HepG2 (cell line): ENCODE measurements around the gene STRBP. TPM values are rescaled to one million over a fixed set of nuclear protein-coding genes. Genes with fewer than 3 reads are reported as not detected.

Experiments
- CHCHD3 ChIP-seq: sonication (generic); formaldehyde crosslinking; IDR thresholded peaks from 2 replicates; pipeline ENCODE4 v1.8.0; 2022; ENCODE audit warnings: mild to moderate bottlenecking, missing genetic modification reagents, moderate library complexity
- DR1 ChIP-seq: sonication (generic); formaldehyde crosslinking; IDR thresholded peaks from 2 replicates; pipeline ENCODE4 v1.8.0; 2021; ENCODE audit warnings: mild to moderate bottlenecking, missing genetic modification reagents, inconsistent platforms
- E2F2 ChIP-seq: sonication (generic); formaldehyde crosslinking; IDR thresholded peaks from 2 replicates; pipeline ENCODE4 v1.4.0; 2020; ENCODE audit warnings: missing genetic modification reagents, borderline replicate concordance
- GLI4 ChIP-seq: sonication (generic); formaldehyde crosslinking; IDR thresholded peaks from 2 replicates; pipeline ENCODE4 v1.5.1; 2020; ENCODE audit warnings: missing genetic modification reagents, mild to moderate bottlenecking, moderate library complexity, borderline replicate concordance
- HMG20A ChIP-seq: IDR thresholded peaks from 2 replicates; pipeline ENCODE4 v1.6.1; 2016; ENCODE audit warnings: borderline replicate concordance
- HNRNPLL ChIP-seq: fragments of 200-400 bp; formaldehyde crosslinking; IDR thresholded peaks from 2 replicates; pipeline ENCODE4 v1.6.1; 2017; ENCODE audit warnings: mild to moderate bottlenecking, low read depth, low read length; ENCODE audit not compliant: poor library complexity, severe bottlenecking
- RAD51 ChIP-seq: fragments of 450-650 bp; IDR thresholded peaks from 2 replicates; pipeline ENCODE4 v1.6.1; 2016; ENCODE audit warnings: borderline replicate concordance
- SETDB1 ChIP-seq: sonication (generic); formaldehyde crosslinking; IDR thresholded peaks from 2 replicates; pipeline ENCODE4 v1.5.1; 2020; ENCODE audit warnings: missing genetic modification reagents, mild to moderate bottlenecking, borderline replicate concordance
- SIN3A ChIP-seq: IDR thresholded peaks from 2 replicates; pipeline ENCODE4 v1.6.1; 2011; ENCODE audit warnings: low read depth, mild to moderate bottlenecking, control low read depth, low read length, borderline replicate concordance
- SMARCE1 ChIP-seq: fragments of 450-650 bp; IDR thresholded peaks from 2 replicates; pipeline ENCODE4 v1.6.1; 2017; ENCODE audit warnings: borderline replicate concordance
- YY1 ChIP-seq: IDR thresholded peaks from 2 replicates; pipeline ENCODE4 v1.6.1; 2011; ENCODE audit warnings: low read length, low read depth, moderate library complexity, mild to moderate bottlenecking; ENCODE audit not compliant: insufficient read depth, insufficient replicate concordance
- ZBTB20 ChIP-seq: sonication (generic); formaldehyde crosslinking; IDR thresholded peaks from 2 replicates; pipeline ENCODE4 v1.8.1; 2023; ENCODE audit warnings: missing genetic modification reagents, low read depth, mild to moderate bottlenecking, borderline replicate concordance
- ZIK1 ChIP-seq: sonication (generic); formaldehyde crosslinking; IDR thresholded peaks from 2 replicates; pipeline ENCODE4 v1.5.0; 2020; ENCODE audit warnings: mild to moderate bottlenecking, low read depth, missing genetic modification reagents, borderline replicate concordance
- ZNF276 ChIP-seq: sonication (generic); formaldehyde crosslinking; IDR thresholded peaks from 2 replicates; pipeline ENCODE4 v1.4.0; 2020; ENCODE audit warnings: mild to moderate bottlenecking, low read depth, missing genetic modification reagents
- ZNF282 ChIP-seq: fragments of 450-650 bp; IDR thresholded peaks from 2 replicates; pipeline ENCODE4 v1.6.1; 2018; ENCODE audit not compliant: partially characterized antibody
- ZNF317 ChIP-seq: sonication (generic); formaldehyde crosslinking; IDR thresholded peaks from 2 replicates; pipeline ENCODE4 v1.5.0; 2020; ENCODE audit warnings: mild to moderate bottlenecking, missing genetic modification reagents
- ZNF678 ChIP-seq: sonication (generic); formaldehyde crosslinking; IDR thresholded peaks from 2 replicates; pipeline ENCODE4 v1.4.0; 2020; ENCODE audit warnings: mild to moderate bottlenecking, missing genetic modification reagents
- ZNF770 ChIP-seq: sonication (generic); formaldehyde crosslinking; IDR thresholded peaks from 2 replicates; pipeline ENCODE4 v1.5.0; 2020; ENCODE audit warnings: mild to moderate bottlenecking, missing genetic modification reagents
- ZNF83 ChIP-seq: sonication (generic); formaldehyde crosslinking; IDR thresholded peaks from 2 replicates; pipeline ENCODE4 v1.4.0; 2020; ENCODE audit warnings: missing genetic modification reagents, mild to moderate bottlenecking, borderline replicate concordance
- ZXDC ChIP-seq: sonication (generic); formaldehyde crosslinking; IDR thresholded peaks from 2 replicates; pipeline ENCODE4 v1.5.0; 2020; ENCODE audit warnings: mild to moderate bottlenecking, missing genetic modification reagents
- polyA plus RNA-seq, 8 experiments: library from polyadenylated mRNA; depleted of rRNA in 3 of 8; stranded (reverse) in 7 of 8; unstranded in 1 of 8; fragments of >200 nt; fragmentation: Illumina TruSeq in 4 of 8; extraction: Trizol in 4 of 8; gene quantifications; 2 replicates each; pipeline versions ENCODE4 v1.2.1 to v1.2.3, GENCODE V29; 2011 to 2016; ENCODE audit warnings: low read depth in 4 of 8, missing spikeins in 1 of 8, mixed read lengths in 1 of 8; ENCODE audit not compliant: insufficient read depth in 1 of 8
- total RNA-seq, 5 experiments: library from RNA; depleted of rRNA; stranded (reverse); fragments of >200 nt; fragmentation: Illumina TruSeq; extraction: Trizol; gene quantifications; 2 replicates each; pipeline ENCODE4 v1.2.3, GENCODE V29; 2016; ENCODE audit warnings: low read depth in 1 of 5
- TF ChIP-seq, protein P1 (sequence below): sonication (generic); formaldehyde crosslinking; IDR thresholded peaks from 2 replicates; pipeline ENCODE4 v1.4.0; 2020; ENCODE audit warnings: low read depth, mild to moderate bottlenecking, missing genetic modification reagents

STRBP gene
- total and polyA plus RNA-seq, 2 of the 13 experiments (the other 11 are each of a cell fraction or from before 2014, with no cell fraction given): 14.5 to 38.5 TPM

- TF ChIP-seq HNRNPLL (no peak), ZNF770 (no peak), ZBTB20 (peak; percentile 45; the same call in 1 of the 2 replicates), DR1 (CRISPR knock-in tag) (no peak), HMG20A (peak; percentile 60; the same call in 1 of the 2 replicates), ZNF83 (CRISPR knock-in tag) (no peak), YY1 (no peak), GLI4 (CRISPR knock-in tag) (no peak), E2F2 (CRISPR knock-in tag) (no peak), ZNF282 (no peak), ZIK1 (CRISPR knock-in tag) (no peak), SETDB1 (CRISPR knock-in tag) (no peak), SMARCE1 (no peak), ZNF317 (CRISPR knock-in tag) (peak; percentile 98), RAD51 (no peak), ZNF678 (no peak), ZNF276 (CRISPR knock-in tag) (no peak), CHCHD3 (CRISPR knock-in tag) (no peak), SIN3A (no peak), ZXDC (CRISPR knock-in tag) (no peak)
- TF ChIP-seq, protein P1, sequence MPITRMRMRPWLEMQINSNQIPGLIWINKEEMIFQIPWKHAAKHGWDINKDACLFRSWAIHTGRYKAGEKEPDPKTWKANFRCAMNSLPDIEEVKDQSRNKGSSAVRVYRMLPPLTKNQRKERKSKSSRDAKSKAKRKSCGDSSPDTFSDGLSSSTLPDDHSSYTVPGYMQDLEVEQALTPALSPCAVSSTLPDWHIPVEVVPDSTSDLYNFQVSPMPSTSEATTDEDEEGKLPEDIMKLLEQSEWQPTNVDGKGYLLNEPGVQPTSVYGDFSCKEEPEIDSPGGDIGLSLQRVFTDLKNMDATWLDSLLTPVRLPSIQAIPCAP (CRISPR knock-in tag): no peak
Observed at GRCh38 chr9:123109540-123110279, 158.7 kb downstream of the STRBP start (continued).
